Urothelium cell line (cell line): ENCODE measurements around the gene AP2A1.
"Not testable (repeated sequence)": the region's sequence is repeated elsewhere in the genome, so short reads cannot be mapped to it uniquely, and the experiment has no call there.

Experiments used
- DNase-seq: peaks from one replicate; pipeline ENCODE4 v3.0.0; 2011; ENCODE audit warnings: low spot score, mixed read lengths
- FAIRE-seq: peaks from 2 replicates; lab custom pipeline; 2011; peaks lifted over from hg19 to GRCh38; lab: Jason Lieb, UNC

The AP2A1 gene

GRCh38 chr19:49809941-49810389 lies 43.2 kb downstream of the AP2A1 start:
- FAIRE-seq (no peak), DNase-seq (no peak)

DNA sequence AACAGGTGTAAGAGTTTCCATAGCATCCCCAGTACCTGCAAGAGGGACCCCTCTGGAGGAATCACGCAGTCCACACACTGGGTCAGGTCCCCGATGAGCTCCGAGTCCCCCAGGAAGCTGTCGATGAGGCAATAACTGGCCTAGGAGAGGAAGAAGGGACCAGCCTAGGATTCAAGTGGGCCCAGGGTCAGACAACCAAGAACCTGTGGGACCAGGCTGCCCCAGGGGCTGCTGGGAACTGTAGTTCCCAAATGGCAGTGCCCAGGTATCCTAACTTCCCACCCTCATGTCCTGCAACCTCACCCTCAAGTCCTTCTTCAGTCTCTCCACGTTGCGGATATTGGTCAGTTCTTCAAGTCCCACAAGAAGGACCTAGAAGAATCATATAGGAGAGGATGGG lies 44.5 kb downstream of the AP2A1 start:
- no peak for FAIRE-seq
- no peak for DNase-seq

DNA sequence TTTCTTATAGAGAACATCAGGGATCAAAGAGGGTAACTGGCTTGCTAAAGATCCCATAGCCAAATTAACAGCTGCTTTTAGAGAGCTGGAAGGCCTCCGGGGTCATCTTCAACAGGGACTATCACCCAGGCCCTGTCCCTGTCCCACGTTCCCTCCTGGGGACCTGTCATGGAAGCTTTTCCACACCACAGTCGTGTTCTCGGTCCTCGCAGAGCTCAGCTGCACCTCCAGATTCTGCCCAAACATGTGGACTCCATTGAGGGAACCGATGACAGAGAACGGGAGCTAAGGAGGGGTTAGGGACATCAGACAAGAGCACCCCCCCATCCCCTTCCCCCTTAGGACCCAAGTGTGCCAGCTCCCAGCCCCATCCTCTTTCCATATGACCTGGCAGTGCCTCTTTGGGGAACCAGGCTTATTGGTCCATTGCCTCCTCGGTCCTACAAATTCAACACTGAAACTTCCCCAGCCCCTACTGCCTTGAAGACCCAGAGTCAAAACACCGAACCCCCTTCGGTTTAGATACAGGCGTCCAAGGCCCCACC lies 45.7 kb downstream of the AP2A1 start:
- no peak for DNase-seq
- no peak for FAIRE-seq

DNA sequence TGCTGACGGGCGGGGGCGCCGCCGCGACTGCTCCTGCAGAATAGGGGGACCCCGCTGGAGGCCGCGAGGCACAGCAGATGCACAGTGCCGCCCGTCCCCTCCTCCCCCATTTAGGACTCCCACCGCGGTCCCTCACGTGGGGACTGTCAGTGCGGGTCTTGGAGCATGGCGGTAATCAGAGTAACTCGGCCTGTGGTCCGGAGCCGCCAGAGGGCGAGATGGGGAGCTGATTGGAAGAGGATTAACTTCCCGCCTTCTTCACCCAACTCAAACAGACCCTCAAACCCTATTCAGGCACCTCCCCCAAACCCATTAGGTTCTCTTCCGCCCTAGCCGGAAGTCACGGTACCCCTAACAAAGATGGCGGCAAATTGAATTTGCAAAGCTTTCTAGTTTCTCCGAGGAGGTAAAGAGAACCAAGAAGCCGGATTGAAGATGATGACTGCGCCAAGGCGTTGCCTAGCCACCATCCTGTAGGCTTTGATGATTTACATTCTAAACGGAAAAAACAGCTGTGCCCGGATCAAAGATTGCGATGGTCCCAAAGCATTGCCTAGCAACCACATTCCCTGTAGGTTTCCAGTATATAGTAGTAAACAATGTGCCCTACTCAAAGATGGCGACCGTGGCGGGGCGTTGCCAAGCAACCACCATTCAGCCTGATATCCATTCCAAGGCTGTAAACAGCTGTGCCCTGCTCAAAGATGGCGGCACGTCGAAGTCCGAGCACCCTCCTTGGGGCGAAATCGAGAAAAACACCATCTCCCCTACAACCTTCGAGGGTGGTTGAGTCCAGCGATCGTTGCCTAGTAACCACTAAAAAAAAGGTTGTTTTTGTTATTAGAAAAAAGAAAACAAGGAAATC lies 46.4 kb downstream of the AP2A1 start, which contains the start of gene FUZ:
Gene FUZ, minus strand, starts transcription at position 296 of the 865 bp plus-strand sequence. Its CDS starts 186 bp downstream, at position 110.
- peak; percentile 93 for DNase-seq
- peak; percentile 92 for FAIRE-seq

DNA sequence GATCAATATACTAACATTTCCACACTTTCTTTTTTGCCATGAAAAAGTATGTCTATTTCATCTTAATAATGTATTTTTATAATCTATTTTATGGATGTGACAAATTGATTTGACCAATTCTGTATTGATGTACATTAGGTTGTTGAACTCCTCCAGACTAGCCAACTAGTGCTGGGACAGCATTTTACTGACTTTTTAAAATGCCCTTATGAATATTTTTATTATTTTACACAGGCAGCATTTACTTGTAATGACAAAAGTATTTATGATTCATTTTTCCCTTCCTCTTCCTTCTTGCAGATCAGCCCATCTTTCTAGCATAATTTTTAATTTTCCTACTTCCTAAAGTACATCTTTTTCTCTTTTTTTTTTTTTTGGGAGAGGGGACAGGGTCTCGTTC lies 47.2 kb downstream of the AP2A1 start:
- DNase-seq (no peak), FAIRE-seq (no peak)

- DNase-seq = no peak
- FAIRE-seq = no peak
Measured at GRCh38 chr19:49816590-49816989, 49.8 kb downstream of the AP2A1 start.

DNA sequence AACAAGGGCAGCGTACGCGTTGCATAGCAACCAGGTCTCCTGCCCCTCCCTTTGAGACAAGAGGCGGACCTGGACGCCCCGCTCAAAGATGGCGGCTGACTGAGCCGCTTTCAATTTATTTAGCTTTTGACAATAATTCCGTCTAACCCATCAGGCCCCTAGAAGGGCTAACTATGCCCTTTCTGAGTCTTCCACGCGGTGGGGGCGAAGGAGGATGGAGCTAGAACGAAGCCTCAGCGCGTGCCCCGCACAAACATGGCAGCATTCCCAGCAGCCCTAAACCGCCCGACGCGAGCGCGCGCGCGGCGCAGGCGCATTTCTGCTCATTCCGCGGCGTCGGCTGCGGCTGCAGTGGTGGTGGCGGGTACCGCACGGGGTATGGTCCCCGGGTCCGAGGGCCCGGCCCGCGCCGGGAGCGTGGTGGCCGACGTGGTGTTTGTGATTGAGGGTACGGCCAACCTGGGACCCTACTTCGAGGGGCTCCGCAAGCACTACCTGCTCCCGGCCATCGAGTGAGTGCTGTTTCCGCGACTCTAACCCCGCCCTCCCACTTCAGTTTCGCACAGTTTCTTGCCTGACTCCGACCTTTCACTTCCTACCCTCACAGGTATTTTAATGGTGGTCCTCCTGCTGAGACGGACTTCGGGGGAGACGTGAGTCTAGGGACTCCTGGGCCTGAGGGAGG lies 51.3 kb downstream of the AP2A1 start, which contains the start of gene MED25:
Gene MED25, plus strand, starts transcription at position 326 of the 685 bp plus-strand sequence. Its CDS starts 53 bp downstream, at position 379.
- DNase-seq (peak; percentile 93), FAIRE-seq (no peak)

DNA sequence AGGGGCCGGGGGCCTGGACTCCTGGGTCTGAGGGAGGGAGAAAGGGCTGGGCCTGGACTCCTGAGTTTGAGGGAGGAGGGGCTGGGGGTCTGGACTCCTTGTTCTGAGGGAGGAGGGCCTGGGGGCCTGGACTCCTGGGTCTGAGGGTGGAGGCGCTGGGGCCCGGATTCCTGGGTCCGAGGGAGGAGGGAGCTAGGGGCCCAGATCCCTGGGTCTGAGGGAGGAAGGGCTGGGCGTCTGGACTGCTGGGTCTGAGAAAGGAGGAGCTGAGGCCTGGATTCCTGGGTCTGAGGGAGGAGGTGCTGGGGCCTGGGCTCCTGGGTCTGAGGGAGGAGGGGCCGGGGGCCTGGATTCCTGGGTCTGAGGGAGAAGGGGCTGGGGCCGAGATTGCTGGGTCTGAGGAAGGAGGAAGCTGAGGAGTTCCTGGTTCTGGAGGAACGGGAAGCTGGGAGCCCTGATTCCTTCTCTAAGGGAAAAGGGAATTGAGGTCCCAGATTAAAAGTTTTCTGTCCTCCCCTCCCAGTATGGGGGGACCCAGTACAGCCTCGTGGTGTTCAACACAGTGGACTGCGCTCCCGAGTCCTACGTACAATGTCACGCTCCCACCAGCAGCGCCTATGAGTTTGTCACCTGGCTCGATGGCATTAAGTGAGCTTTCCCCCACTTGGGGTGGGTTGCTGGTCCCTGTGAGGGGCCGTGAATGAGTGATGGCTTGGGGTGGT lies 52.0 kb downstream of the AP2A1 start:
- FAIRE-seq (no peak), DNase-seq (no peak)

DNA sequence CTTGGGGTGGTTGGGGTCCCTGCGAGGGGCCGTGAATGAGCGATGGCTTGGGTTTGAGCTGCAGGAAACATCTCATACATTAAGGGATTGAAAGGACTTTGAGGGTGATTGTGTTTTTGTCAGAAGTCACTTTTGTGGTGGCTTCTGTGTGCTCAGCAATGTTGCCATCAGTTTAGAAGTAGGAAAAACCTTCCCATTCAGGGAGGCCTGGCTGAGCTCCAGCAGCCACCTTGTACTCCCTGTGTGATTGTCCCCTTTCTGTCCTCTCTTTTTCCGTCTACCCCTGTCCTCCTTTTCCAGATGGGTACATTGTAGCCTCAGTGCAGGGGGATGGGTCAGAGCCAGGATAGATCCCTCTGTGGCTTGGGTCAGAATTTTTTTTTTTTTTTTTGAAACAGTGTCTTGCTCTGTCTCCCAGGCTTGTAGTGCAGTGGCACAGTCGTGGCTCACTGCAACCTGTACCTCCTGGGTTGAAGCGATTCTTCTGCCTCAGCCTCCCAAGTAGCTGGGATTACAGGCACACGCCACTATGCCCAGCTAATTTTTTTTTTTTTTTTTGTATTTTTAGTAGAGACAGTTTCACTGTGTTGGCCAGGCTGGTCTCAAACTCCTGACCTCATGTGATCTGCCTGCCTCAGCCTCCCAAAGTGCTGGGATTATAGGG lies 52.8 kb downstream of the AP2A1 start:
- DNase-seq, FAIRE-seq: not testable (repeated sequence)

- DNase-seq = no peak
- FAIRE-seq = no peak
Measured at GRCh38 chr19:49820125-49820524, 53.3 kb downstream of the AP2A1 start.

- no peak for FAIRE-seq
- DNase-seq = no peak
Measured at GRCh38 chr19:49823472-49823871, 56.7 kb downstream of the AP2A1 start.

- no peak for FAIRE-seq
- no peak for DNase-seq
Measured at GRCh38 chr19:49824662-49825061, 57.9 kb downstream of the AP2A1 start.

DNA sequence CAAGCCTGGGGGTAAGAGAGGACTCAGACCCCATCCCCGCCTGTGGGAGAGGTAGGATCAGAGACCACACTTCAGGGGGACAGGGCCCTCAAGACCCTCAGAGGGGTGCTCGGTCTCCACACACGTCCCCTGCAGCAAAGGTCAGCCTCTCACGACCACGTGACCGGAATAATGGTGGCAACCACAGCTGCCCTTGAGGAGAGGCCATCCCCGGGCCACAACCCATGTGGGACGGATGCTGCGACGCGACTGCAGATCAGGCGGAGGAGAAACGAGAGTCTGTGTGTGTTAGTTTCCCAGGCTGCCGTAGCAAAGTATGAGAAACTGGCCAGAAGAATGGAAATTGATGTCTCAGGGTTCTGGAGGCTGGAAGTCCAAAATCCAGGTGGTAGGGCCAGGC lies 60.2 kb downstream of the AP2A1 start:
- no peak for FAIRE-seq
- no peak for DNase-seq

DNA sequence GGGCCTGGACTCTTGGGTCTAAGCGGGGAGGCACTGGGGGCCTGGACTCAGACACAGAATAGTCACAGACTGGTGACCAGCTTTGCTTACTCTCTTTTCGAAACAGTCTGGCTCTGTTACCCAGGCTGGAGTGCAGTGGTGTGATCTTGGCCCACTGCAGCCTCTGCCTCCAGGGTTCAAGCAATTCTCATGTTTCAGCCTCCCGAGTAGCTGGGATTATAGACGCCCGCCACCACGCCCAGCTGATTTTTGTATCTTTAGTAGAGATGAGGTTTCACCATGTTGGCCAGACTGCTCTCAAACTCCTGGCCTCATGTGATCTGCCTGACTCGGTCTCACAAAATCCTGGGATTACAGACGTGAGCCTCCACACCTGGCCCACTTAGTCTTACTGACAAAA lies 62.4 kb downstream of the AP2A1 start:
- FAIRE-seq (no peak), DNase-seq (no peak)

GRCh38 chr19:49829721-49830120 lies 62.9 kb downstream of the AP2A1 start:
- FAIRE-seq = no peak

GRCh38 chr19:49830766-49831165 lies 64.0 kb downstream of the AP2A1 start:
- no peak for FAIRE-seq
- DNase-seq = no peak

More at GRCh38 chr19:49829721-49830120, 62.9 kb downstream of the AP2A1 start:
- no peak for DNase-seq

DNA sequence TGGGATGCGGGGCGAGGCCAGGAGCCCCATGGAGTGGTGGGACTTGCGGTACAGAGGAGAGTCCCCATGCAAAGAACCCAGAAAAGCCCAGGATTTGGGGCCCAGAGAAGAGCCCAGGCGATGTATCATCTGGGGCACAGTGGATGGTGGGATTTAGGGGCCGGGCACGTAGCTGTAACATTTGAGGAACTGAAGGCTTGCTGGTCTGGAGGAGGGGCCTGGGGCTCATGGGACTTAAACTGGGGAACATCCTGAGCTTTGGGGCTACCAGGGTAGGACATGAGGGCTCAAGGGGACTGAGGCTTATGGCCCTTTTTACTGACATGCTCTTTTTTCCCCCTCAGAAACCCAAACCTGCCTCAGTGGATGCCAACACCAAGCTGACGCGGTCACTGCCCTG lies 64.8 kb downstream of the AP2A1 start:
- DNase-seq (no peak), FAIRE-seq (no peak)

DNA sequence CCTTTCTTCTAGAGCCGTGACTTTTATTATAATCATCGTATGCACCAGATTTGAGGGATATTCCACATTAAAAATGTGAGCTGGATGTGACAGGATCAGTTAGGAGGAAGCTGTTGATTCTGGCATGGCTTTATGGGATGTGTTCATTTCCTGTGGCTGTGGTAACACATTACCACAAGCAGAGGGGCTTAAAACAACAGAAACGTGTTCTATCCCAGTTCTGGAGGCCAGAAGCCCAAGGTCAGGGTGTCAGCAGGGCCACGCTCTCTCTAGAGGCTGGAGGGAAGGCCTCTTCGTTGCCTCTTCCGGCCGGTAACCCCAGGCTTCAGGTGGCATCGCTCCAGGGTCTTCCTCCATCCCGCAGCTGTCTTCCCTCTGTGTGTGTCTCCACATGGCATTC lies 65.8 kb downstream of the AP2A1 start:
- DNase-seq (no peak), FAIRE-seq (no peak)

DNA sequence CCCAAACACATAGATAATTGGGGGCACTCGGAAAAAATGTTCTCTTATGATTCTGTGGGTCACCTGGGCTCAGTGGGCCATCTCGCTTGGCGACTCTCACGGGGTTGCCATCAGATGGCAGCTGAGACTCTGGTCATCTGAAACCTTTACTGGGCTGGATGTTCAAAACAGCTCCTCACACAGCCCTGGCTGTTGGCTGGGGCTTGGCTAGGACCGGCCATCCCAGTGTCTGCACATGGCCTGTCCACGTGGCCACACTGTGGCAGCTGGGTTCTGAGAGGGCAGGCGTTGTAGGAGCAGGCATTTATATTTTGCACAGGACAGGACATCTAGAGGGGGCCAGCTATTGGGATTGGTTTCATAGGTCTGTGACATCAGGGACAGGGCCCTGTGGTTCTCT lies 66.8 kb downstream of the AP2A1 start:
- FAIRE-seq (no peak), DNase-seq (no peak)

DNA sequence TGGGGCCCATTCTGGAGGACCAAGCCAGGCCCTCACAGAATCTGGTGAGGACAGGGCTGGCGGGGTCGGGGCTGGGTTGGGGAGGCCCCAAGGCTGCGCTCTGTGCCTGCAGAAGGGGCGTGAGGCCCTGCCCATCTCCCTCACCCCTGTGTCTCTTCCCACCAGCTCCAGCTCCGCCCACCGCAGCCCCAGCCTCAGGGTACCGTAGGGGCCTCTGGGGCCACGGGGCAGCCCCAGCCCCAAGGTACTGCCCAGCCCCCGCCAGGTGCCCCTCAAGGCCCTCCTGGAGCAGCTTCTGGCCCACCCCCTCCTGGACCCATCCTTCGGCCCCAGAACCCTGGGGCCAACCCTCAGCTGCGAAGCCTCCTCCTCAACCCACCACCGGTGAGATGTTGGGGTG lies 68.8 kb downstream of the AP2A1 start:
- FAIRE-seq = no peak

More for the DNA sequence above, 68.8 kb downstream of the AP2A1 start:
- DNase-seq = no peak
